Mesodermal cell (in vitro differentiated cells): ENCODE results near the gene MIEF1. TPM values are rescaled to one million over a fixed set of nuclear protein-coding genes. Genes with fewer than 3 reads are reported as not detected.
A peak's percentile ranks its signal among the peaks of the same experiment; 100 is the strongest.

Experiments
- H3K27ac ChIP-seq: 2 replicates; pipeline ENCODE4 v1.7.0; 2013; ENCODE audit warnings: mild to moderate bottlenecking, low read depth, low read length, moderate library complexity; ENCODE audit not compliant: severe bottlenecking
- H3K36me3 ChIP-seq: 2 replicates; pipeline ENCODE4 v1.7.1; 2013; ENCODE audit warnings: mild to moderate bottlenecking, low read length, moderate library complexity; ENCODE audit not compliant: control insufficient read depth, insufficient read depth
- H3K4me1 ChIP-seq: one replicate; pipeline ENCODE4 v1.7.1; 2013; ENCODE audit warnings: mild to moderate bottlenecking, low read length; ENCODE audit not compliant: insufficient read depth, control insufficient read depth, poor library complexity, severe bottlenecking
- H3K4me3 ChIP-seq: 2 replicates; pipeline ENCODE4 v1.7.0; 2013; ENCODE audit warnings: low read length, control low read depth, mild to moderate bottlenecking; ENCODE audit not compliant: insufficient read depth, poor library complexity, severe bottlenecking; ENCODE audit errors: extremely low read depth
- H3K9me3 ChIP-seq: 2 replicates; pipeline ENCODE4 v1.7.1; 2013; ENCODE audit warnings: mild to moderate bottlenecking, low read length, moderate library complexity; ENCODE audit not compliant: control insufficient read depth
- WGBS, 2 experiments: methylation state at CpG; one replicate each; pipeline ENCODE4 v1.1.5; 2013; ENCODE audit warnings: missing lambda C conversion rate in 2 of 2; ENCODE audit not compliant: insufficient coverage in 2 of 2; 5-methylcytosine and 5-hydroxymethylcytosine counted together
- polyA plus RNA-seq, 2 experiments: library from polyadenylated mRNA; stranded (reverse); fragments of 50-300 nt; gene quantifications; one replicate each; pipeline ENCODE4 v1.2.3, GENCODE V29; 2013

Gene MIEF1
- polyA plus RNA-seq (2013, experiment 1 of 2), result 25.4 TPM
- 22.0 TPM for polyA plus RNA-seq (2013, experiment 2 of 2)

DNA sequence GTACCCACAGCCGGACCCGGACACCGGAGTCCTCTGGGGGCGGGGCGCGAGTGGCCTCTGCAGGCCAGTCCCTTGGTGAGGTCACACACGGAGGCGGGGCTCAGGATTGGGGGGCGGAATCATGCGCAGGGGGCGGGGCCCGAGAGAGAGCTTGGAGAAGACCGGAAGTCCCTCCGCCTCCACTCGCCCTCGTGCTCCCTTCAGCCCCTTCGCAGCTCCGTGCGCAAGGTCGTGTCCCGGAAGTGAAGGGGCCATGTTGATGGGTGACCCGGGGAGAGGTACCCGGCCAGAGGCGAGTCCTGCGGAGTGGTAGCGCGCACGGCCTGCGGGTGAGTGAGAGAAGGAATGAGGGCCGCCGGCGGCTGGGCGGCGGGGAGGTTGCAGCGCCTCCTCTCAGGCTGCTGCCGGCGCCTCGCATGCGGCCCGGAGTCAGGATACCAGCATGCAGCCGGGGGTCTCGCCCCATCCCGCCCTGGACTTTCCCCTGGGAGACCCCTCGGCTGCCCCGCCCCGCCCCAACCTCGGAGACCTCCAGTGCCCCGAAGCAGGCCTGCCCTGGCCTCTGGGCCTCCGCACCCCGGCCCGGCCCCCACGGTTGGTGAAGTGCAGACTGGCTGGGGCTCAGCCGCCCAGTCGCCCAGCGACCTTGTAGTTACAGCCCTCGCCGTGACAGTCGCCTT, at the start of gene MIEF1:
TSS of gene MIEF1 (plus strand) at position 182 of the 680 bp plus-strand sequence. CDS start 9,005 bp downstream, outside the sequence.
- Histone ChIP-seq H3K27ac (peak within 1 kb of the TSS; percentile 49), H3K36me3 (peaks cover 37% of the 10 kb centered on the region), H3K4me1 (peaks cover 6% of the 10 kb centered on the region), H3K9me3 (no peaks in the 10 kb centered on the region), H3K4me3 (peak within 1 kb of the TSS; percentile 94)
- 0 to 1% methylated on average over 40 to 46 of the region's 58 CpGs for WGBS, 2 experiments

DNA sequence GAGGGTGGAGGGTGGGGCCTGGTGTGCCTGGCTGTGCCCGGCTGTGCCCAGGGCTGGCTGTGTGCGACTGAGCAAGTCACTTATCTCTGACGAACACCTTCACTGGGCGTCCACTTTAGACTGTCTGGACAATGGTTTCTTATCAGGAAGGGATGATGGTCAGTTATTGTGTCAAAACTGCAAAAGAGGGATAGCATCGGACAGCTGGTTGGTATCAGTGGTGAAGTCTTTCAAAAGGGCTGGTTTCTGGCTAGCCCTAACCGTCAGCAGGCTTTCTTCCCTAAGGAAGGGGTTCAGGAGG, 49.4 kb upstream of the MIEF1 start:
- Histone ChIP-seq H3K4me1 (peaks cover 9% of the 10 kb centered on the region), H3K36me3 (no peaks in the 10 kb centered on the region), H3K27ac (no peak overlapping the region), H3K9me3 (no peaks in the 10 kb centered on the region), H3K4me3 (no peak overlapping the region)
- 88 to 94% methylated on average over 5 to 6 of the region's 6 CpGs for WGBS, 2 experiments

DNA sequence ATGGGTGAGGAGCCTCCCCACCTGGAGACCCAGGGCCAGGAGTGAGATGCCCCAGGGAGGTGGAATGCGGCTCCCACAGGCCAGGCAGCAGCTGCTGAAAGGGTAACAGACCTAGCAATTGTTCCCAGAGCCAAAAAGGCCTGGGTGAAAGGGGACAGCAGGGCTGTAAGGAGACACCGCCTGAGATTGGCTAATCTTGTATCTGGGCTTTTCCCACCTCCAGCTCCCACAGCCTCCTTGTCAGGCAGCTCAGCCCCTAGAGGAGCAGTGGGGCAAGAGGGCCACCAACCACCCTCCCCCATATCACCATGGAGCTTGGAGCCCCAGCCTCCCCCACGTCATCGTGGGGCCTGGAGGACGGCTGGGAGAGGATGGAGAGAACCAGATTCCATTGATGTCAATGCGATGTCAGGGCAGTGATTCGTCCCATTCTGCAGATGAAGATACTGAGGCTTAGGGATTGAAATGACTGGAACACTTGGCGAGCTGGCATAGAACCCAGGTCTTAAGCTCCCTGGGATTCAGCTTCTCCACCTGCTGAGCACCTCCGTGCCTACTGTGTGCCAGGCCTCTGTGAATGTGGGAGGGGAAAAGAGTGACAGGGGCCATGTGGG, 48.2 kb upstream of the MIEF1 start:
- Histone ChIP-seq H3K4me1 (peaks cover 6% of the 10 kb centered on the region), H3K4me3 (no peak overlapping the region), H3K36me3 (no peaks in the 10 kb centered on the region), H3K27ac (no peak overlapping the region), H3K9me3 (no peaks in the 10 kb centered on the region)
- WGBS, 2 experiments, result 63 to 78% methylated on average over 7 to 8 of the region's 9 CpGs

DNA sequence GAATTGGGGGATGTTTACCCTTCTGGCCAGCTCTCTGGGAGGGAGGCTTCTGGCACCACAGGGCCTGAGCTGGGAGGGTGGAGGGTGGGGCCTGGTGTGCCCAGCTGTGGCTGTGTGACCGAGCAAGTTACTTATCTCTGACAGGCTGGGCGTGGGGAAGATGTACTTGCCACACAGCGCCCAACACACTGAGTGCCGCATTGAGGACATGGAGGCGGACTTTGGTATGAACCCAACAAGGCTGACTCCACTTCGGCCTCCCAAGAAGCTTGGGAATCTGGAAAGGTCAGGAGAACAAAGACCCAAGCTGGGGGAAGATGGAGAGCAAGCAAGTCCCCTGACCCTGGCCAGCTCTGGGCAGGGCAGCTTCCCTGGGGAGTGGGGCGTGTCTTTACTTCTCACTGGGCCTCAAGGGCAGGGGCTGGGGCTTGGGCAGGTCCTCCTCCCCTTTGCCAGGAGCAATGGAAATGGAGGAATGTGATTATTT, 47.7 kb upstream of the MIEF1 start:
- Histone ChIP-seq H3K9me3 (no peaks in the 10 kb centered on the region), H3K4me1 (peaks cover 6% of the 10 kb centered on the region), H3K4me3 (no peak overlapping the region), H3K27ac (no peak overlapping the region), H3K36me3 (no peaks in the 10 kb centered on the region)
- WGBS, 2 experiments, result 52 to 70% methylated on average over 7 of the region's 7 CpGs

DNA sequence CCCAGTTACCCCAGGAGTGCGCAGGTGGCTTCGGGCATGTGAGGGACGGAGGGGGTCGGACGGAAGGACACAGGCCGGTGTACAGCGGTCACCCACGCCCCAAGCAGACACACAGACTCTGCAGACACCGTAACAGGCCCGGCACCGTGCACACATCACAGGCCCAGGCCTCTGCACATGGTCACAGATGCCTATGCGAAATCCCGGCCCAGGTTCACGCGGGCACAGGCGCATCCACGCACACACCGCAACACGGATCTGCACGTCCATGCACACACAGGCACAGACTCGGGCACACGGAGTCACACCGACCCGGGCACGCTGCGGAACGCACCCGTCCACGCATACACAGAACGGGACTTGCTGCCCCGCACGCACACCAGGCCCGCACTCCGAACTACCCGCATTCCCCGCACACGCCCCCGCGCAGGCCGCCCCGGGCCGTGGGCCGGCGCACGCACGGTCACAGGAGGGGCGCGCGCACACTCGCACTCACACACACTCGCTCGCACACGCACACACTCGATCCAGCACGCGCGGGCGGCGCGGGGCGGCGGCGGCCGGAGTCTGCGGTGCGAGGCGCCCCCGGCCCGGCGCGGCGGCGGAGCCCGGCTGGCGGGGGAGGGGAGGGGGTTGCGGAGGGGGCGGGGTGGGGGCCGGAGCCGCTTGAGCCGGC, 45.4 kb upstream of the MIEF1 start, which contains the start of gene MGAT3:
TSS of gene MGAT3 (plus strand) at position 491 of the 676 bp plus-strand sequence. CDS start 30,336 bp downstream, outside the sequence.
- peaks cover 6% of the 10 kb centered on the region for H3K4me1 ChIP-seq
- WGBS, 2 experiments, result 48 to 71% methylated on average over 34 to 47 of the region's 80 CpGs
- H3K9me3 ChIP-seq, result no peaks in the 10 kb centered on the region
- H3K4me3 ChIP-seq, result peak within 1 kb of the TSS; percentile 78
- H3K36me3 ChIP-seq, result peaks cover 4% of the 10 kb centered on the region
- H3K27ac ChIP-seq, result no peak within 1 kb of the TSS

DNA sequence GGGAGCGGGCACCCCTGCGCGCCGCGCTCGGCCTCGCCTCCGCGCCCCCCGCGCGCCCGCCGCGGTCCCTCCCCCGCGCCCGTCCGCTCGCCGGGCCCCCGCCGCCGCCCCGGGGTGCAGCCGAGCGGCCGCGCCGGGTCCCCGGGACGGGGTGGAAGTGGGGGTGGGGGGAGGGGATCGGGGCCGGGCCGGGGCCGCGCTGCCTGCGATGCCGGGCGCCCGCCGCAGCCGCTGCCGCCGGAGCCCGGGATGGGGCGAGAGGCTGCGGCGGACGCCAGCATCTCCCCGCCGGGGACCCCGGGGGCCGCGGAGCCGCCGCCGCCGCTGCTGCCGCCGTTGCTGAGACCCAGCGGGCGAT, 44.9 kb upstream of the MIEF1 start:
- peaks cover 2% of the 10 kb centered on the region for H3K4me1 ChIP-seq
- peaks cover 4% of the 10 kb centered on the region for H3K36me3 ChIP-seq
- peak overlapping the region; percentile 78 for H3K4me3 ChIP-seq
- H3K9me3 ChIP-seq, result no peaks in the 10 kb centered on the region
- H3K27ac ChIP-seq, result no peak overlapping the region
- WGBS, 2 experiments, result 0 to 1% methylated on average over 16 to 27 of the region's 63 CpGs

DNA sequence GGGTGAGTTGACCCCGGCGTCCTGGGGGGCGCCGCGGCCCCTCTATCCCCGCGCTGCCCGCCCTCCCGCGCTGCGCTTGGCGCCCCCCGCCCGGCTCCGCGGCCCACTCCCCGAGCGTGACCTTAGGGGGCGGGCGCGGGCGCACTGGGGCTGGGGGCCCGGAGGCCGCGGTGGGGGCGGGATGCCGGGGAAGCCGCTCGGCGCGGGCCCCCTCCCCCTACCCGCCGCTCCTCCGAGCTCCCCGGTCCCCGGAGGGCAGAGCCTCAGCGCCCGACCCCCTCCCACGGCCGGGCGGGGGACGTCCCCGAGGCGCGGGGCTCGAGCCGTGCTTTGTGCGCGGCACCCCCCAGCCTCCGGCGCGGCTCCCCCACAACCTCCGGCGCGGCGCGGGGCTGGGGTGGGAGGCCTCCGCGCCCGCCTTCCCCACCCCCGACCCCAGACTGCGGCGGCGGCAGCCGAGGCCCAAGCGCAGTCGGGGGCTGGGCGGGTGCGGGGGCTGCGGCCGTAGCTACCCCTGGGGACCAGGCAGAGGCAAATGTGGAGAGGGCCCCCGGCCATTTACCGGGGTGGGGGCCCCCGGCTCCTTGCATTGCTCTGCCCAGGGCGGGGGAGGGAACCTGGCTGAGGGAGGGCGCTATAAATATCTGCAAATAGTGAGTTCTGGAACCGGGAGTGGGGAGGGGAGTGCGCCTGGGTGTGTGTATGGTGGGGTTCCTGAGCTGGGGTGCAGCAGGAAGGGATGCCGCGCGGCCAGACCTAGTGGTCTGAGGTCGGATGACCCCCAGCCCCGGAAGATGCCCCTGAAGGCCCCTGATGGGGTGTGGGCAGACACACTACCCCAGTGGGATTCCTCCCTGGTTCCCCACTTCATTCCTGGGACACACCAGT, 44.3 kb upstream of the MIEF1 start:
- Histone ChIP-seq H3K27ac (no peak overlapping the region), H3K4me3 (peak overlapping the region; percentile 78), H3K4me1 (peaks cover 7% of the 10 kb centered on the region), H3K9me3 (no peaks in the 10 kb centered on the region), H3K36me3 (peaks cover 4% of the 10 kb centered on the region)
- WGBS, 2 experiments, result 1 to 2% methylated on average over 38 to 55 of the region's 83 CpGs

DNA sequence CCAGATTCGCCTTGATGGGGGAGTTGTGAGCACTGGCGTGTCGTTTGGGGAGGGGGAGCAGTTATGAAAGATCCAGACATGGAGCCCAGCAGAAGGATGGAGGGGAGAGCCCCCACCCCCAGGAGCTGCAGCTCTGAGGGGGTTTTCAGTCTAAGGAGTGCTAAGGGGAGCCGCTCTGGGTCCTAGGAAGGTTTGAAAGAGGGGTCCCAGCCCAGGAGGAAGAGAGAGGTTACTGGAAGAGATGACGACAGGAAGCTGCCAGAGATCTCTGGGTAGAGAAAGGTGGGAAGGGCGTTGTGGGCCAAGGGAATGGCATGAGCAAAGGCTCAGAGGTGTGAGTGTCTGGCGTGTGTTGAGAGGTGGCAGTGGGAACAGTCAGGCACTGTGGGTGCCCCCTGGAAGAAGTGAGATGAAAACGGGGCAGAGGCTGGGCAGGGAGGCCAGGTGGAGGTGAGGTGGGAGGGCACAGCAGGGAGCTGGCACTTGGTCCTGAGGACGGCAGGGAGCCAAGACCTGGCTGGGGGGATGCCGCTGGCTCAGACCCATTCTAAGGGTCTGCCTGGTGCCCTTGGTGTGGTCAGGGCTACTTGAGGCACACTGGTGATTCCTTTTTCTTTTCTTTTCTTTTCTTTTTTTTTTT, 43.5 kb upstream of the MIEF1 start:
- 72 to 83% methylated on average over 6 to 9 of the region's 10 CpGs for WGBS, 2 experiments
- no peaks in the 10 kb centered on the region for H3K9me3 ChIP-seq
- H3K36me3 ChIP-seq, result peaks cover 4% of the 10 kb centered on the region
- H3K4me1 ChIP-seq, result peaks cover 8% of the 10 kb centered on the region
- H3K27ac ChIP-seq, result no peak overlapping the region
- H3K4me3 ChIP-seq, result peak overlapping the region; percentile 78

DNA sequence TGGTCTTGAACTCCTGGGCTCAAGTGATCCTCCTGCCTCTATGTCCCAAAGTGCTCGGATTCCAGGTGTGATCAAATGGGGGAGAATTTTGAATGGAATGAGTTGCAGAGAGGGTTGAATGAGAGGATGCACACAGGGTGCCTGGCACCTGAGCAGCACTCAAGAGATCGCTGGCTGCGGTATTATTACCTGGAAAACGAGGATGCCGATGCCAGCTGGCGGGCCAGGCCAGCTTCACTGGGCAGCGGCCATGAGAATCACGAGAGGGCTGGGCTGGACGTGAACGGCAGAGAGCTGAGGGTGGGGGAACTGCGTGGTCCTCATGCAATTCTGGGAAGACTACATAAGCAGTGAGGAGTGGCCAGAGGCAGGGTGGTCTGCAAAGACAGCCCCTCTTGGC, 42.4 kb upstream of the MIEF1 start:
- Histone ChIP-seq H3K27ac (no peak overlapping the region), H3K36me3 (peaks cover 4% of the 10 kb centered on the region), H3K4me1 (peaks cover 8% of the 10 kb centered on the region), H3K9me3 (no peaks in the 10 kb centered on the region), H3K4me3 (no peak overlapping the region)
- 88 to 90% methylated on average over 11 of the region's 11 CpGs for WGBS, 2 experiments
